Epithelial cell of proximal tubule (primary cell): ENCODE results near the gene ATAD1. TPM values are rescaled to one million over a fixed set of nuclear protein-coding genes. Genes with fewer than 3 reads are reported as not detected.
A peak's percentile ranks its signal among the peaks of the same experiment; 100 is the strongest.
"Not testable (repeated sequence)": the region's sequence is repeated elsewhere in the genome, so short reads cannot be mapped to it uniquely, and the experiment has no call there.

Source experiments
- DNase-seq: peaks from one replicate; pipeline ENCODE4 v3.0.0-alpha.2; 2011; ENCODE audit warnings: low read depth
- H3K4me3 ChIP-seq: 2 replicates; pipeline ENCODE4 v1.5.1; 2011; ENCODE audit warnings: low read depth, mild to moderate bottlenecking, low read length
- total RNA-seq: library from RNA; depleted of rRNA; stranded (reverse); fragments of >200 nt; gene quantifications from 2 replicates; pipeline ENCODE4 v1.2.3, GENCODE V29; 2015
- TF ChIP-seq, protein P1 (sequence below): conservative IDR thresholded peaks from 2 replicates; pipeline ENCODE4 v1.5.1; 2012; ENCODE audit warnings: low read depth, mild to moderate bottlenecking, low read length

ATAD1 gene
- total RNA-seq, 1 donor from 2014 or later: 24.8 TPM

DNA sequence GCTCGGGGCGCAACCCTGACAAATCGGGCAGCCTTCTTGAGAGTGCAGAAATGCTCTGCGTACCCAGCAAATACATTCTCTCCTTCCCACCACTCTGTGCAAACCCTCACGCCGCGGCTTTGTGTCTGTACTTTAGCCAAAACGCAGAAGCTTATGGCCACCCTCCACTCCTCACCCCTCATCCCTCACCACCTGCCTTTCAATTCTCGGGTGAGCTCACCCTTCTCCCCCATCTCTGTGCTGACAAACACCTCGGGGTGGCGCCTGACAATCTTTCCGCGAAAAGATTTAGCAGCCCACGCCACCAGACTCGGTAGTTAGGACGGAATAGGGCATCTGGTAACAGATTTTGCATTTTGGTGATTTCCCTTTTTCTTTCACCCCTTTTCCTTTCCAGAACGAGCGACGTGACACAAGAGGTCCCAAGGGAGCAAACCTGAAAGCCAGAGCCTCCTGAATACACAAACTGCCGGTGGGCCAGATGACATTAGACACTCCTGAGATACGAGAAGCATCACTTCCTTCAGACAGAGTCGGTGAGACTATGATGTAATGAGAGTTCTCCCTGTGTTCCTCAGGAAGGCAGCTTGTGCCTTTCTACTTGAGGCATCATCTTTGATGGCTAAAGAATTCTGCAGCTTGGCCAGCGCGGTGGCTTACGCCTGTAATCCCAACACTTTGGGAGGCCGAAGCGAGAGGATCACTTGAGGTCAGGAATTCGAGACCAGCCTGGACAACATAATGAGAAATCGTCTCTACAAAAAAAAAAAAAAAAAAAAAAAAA is 671 bp upstream of the ATAD1 start:
- TF ChIP-seq, protein P1, sequence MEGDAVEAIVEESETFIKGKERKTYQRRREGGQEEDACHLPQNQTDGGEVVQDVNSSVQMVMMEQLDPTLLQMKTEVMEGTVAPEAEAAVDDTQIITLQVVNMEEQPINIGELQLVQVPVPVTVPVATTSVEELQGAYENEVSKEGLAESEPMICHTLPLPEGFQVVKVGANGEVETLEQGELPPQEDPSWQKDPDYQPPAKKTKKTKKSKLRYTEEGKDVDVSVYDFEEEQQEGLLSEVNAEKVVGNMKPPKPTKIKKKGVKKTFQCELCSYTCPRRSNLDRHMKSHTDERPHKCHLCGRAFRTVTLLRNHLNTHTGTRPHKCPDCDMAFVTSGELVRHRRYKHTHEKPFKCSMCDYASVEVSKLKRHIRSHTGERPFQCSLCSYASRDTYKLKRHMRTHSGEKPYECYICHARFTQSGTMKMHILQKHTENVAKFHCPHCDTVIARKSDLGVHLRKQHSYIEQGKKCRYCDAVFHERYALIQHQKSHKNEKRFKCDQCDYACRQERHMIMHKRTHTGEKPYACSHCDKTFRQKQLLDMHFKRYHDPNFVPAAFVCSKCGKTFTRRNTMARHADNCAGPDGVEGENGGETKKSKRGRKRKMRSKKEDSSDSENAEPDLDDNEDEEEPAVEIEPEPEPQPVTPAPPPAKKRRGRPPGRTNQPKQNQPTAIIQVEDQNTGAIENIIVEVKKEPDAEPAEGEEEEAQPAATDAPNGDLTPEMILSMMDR: no peak
- DNase-seq: no peak
- H3K4me3 ChIP-seq: peak overlapping the region; percentile 77

DNA sequence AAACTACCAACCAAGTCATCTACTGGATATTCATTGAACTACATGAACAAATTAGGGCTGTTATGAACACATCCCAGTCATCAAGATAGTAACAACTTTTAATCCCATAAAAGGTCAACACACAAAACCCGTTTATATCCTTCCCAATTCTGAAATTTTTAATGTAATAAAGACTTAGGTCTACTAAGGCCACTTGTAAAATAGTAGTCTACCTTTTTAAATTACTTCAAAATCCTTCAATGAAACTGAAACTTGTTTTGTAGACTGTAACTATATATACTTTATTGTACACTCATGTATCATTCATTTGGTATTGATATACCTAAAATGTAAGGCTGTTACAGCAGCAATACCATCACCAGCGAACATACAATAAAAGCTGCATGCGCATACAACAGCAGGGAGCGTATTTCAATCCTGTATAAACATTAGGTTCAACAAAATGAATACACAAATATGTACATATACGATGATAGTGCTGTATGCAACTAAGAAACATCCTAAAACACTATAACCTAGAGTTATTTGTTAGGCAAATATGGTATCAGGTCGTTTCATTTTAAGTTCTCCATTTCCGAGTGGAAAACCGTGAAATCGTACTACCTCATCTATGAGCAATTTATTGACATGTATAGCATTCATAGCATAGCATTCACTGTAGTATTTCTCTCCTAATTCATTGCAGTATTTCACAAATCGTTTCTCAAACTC is 973 bp downstream of the ATAD1 start:
- no peak for DNase-seq
- H3K4me3 ChIP-seq: peak overlapping the region; percentile 77
- TF ChIP-seq, protein P1: no peak

DNA sequence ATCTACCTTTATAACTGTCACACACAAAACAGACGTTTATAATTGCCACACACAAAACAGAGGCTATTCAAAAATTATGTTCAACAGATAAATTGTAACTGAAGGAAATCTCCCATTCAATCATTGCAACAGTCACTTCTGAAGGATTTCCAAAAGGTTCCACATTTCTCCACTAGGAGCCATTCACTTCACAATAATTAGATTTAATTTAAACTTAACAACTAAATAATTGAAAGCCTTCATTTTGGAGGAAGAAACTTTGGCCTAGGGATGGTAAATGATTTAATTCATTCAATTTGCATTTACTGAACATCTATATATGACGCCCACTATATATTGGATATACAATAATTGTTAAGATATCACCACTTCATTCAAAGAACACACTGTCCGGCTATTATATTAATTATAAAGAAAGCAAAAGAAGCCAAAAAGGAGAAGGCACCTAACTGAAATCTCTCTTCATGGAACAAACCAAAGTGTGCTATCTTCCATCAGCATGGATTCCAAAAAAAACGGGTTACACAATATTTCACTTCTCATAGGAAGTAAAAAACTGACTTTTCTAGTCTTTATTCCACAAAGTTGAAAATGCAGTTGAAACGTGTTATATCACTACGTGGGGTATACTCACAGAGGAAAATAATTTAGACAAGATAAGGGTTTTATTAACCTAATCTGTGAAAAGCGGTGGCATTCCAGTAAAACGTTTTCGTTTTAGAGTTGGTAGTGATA is 1.7 kb downstream of the ATAD1 start:
- peak overlapping the region; percentile 77 for H3K4me3 ChIP-seq
- no peak for DNase-seq

DNA sequence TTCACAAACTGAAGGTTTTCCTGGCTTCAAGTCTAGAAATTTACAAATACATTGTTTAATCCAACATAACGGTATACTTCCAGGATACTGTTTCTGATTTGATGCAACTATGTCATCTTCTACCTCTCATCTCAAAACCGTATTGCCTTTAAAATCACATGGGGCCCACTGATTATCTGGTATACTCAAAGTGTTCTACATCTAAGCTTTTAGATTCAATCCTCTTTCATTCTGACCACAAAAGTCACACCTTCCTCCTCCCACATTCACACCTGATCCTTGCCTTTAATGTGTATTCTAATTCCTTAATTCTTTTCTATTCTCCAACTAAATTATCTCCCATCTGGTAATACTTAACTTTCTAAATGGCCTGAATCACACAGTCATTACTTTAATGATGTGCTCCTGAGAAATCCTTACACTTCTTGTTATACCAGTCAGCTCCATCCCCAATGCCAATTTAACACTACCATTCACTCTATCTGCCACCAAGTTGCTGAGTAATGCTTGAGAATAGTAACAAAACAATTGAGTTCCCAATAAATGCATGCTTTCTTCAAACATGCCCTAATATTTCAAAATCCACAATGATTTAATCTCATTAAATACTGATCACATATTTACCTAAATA is 13.0 kb downstream of the ATAD1 start:
- no peak for DNase-seq
- TF ChIP-seq, protein P1: no peak

More for the DNA sequence above, 1.7 kb downstream of the ATAD1 start:
- TF ChIP-seq, protein P1: no peak

DNA sequence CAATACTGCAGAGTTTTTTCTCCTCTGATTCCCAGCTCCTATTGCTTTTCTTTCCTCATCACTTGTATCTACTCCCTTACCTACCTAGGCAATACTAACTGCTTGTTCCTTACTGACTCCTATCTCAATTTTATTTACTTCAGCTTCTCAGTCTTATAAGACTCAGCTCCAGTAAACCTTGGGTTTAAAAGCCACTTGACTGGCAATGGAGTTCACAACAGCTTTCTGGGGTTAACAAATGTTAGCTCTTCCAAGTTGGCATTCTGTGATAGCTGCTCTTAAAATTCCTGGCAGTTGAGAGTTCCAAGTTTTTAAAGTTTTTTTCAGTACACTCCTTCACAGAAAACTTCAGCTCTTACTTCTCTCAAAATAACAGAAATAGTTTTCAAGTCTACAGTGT is 14.2 kb downstream of the ATAD1 start:
- DNase-seq: no peak
- H3K4me3 ChIP-seq: no peak overlapping the region
- TF ChIP-seq, protein P1: no peak

More for the DNA sequence above, 13.0 kb downstream of the ATAD1 start:
- H3K4me3 ChIP-seq: no peak overlapping the region

DNA sequence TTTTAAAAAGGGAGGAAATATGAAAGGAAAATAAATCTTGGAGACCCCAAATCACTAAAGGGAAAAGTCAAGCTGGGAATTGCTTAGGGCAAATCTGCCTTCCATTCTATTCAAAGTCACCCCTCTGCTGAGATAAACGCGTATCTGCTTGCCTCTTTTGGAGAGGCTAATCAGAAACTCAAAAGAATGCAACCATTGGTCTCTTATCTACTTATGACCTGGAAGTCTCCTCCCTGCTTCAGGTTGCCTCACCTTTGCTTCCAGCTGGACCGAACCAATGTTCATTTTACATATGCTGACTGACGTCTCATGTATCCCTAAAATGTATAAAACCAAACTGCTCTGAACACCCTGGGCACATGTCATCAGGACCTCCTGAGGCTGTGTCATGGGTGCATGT is 14.7 kb downstream of the ATAD1 start:
- no peak for DNase-seq
- no peak overlapping the region for H3K4me3 ChIP-seq
- TF ChIP-seq, protein P1: no peak

DNA sequence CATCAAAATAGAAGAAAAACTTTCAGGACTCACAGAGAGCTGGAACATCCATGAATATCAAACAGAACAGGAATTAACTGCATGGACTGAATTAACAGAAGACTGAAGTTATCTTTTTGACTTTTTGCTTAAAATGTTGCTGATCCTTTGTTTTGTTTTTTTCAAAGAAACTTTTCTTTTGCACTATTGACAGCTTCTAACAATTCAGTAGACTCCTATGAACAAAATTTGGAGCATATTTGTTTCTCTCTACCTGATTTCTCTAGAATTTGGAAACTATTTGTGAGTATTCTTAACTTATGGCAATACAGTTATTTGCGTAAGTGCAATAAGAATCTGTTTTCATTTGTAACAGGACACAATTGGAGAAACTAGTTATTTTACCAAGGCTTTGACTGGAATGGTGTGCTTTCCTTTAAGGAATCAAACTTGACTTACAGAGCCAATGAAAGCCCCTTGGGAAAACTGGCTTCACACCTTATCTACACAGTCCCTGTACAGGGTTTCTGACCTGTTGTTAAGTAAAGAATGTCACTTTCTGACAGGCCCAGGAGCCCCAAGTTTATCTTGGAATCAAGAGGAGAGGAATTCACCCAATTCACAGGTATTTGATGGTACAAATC is 16.1 kb downstream of the ATAD1 start:
- H3K4me3 ChIP-seq, DNase-seq: not testable (repeated sequence)
